K562 (cell line): ENCODE results near the gene ANO2. TPM values are rescaled to one million over a fixed set of nuclear protein-coding genes. Genes with fewer than 3 reads are reported as not detected.

Source experiments
- ATAC-seq: fragments of 200-7000 bp; cut with Tn5 transposase; 3 replicates; pipeline ENCODE4 v1.9.1; 2020; ENCODE audit warnings: moderate library complexity
- BruUV-seq: library from RNA; stranded (reverse); fragments of 400-500 nt; replicated peaks from 2 replicates; lab custom pipeline; 2021; lab: Mats Ljungman, UMichigan
- CTCF ChIA-PET: fragments of 300-600 bp; formaldehyde crosslinking; extraction: SDS; loops from one replicate; lab custom pipeline; 2021; ENCODE audit warnings: low intra/inter-chr PET ratio; lab: Yijun Ruan, JAX
- POLR2A ChIA-PET: fragments of 300-600, 350-650 bp; sonication (Branson Sonifier 250); formaldehyde crosslinking; extraction: SDS; loops from one replicate; lab custom pipeline; 2021; ENCODE audit warnings: antibody characterized with exemption, inconsistent platforms; lab: Yijun Ruan, JAX
- DNase-seq, 4 experiments: peaks; one replicate each; pipeline versions ENCODE4 v3.0.0 to v3.0.0-alpha.2; 2011 to 2018; ENCODE audit warnings: low spot score in 3 of 4, mixed read lengths in 3 of 4; ENCODE audit errors: extremely low read depth in 1 of 4
- FAIRE-seq: peaks from 2 replicates; lab custom pipeline; 2011; peaks lifted over from hg19 to GRCh38; lab: Jason Lieb, UNC
- H2AFZ ChIP-seq: 2 replicates; pipeline ENCODE4 v1.6.0; 2011; ENCODE audit warnings: low read depth, low read length, control low read depth, inconsistent platforms
- H3K27ac ChIP-seq: fragments of 200-600 bp; 3 replicates; pipeline ENCODE4 v1.8.0; 2011; ENCODE audit warnings: low read depth, mild to moderate bottlenecking, control low read depth, inconsistent platforms, low read length, moderate library complexity, mixed read lengths; ENCODE audit errors: extremely low read depth
- H3K27me3 ChIP-seq, 2 experiments: fragments of 300-600 bp in 1 of 2; 2 replicates in 1 of 2; 3 replicates in 1 of 2; pipeline versions ENCODE4 v1.6.0 to v1.8.0; 2011; ENCODE audit warnings: inconsistent platforms in 2 of 2, low read length in 2 of 2, mild to moderate bottlenecking in 1 of 2, mixed read lengths in 1 of 2, moderate library complexity in 1 of 2; ENCODE audit not compliant: control insufficient read depth in 2 of 2, insufficient read depth in 2 of 2
- H3K36me3 ChIP-seq: fragments of 300-600 bp; 3 replicates; pipeline ENCODE4 v1.8.0; 2011; ENCODE audit warnings: mild to moderate bottlenecking, low read length, inconsistent platforms; ENCODE audit not compliant: control insufficient read depth, insufficient read depth
- H3K4me1 ChIP-seq, 2 experiments: fragments of 200-600 bp in 1 of 2; replicated peaks in 1 of 2; 2 replicates in 1 of 2; 3 replicates in 1 of 2; pipeline versions ENCODE4 v1.5.1 to v1.8.0; 2011; ENCODE audit warnings: inconsistent platforms in 2 of 2, low read length in 2 of 2, mild to moderate bottlenecking in 1 of 2, mixed read lengths in 1 of 2, moderate library complexity in 1 of 2; ENCODE audit not compliant: control insufficient read depth in 2 of 2, insufficient read depth in 2 of 2
- H3K4me2 ChIP-seq: 2 replicates; pipeline ENCODE4 v1.6.1; 2011; ENCODE audit warnings: low read length, control low read depth, inconsistent platforms, mixed read lengths; ENCODE audit not compliant: insufficient read depth
- H3K4me3 ChIP-seq: fragments of 200-600 bp; sonication (generic), shearing (Covaris generic); 2 replicates; pipeline ENCODE4 v1.5.1; 2016; ENCODE audit warnings: control low read depth, inconsistent platforms
- H3K79me2 ChIP-seq: fragments of 200-600 bp; 3 replicates; pipeline ENCODE4 v1.8.0; 2011; ENCODE audit warnings: low read length, inconsistent platforms; ENCODE audit not compliant: control insufficient read depth, insufficient read depth
- H3K9ac ChIP-seq, 2 experiments: 2 replicates each; pipeline versions ENCODE4 v1.6.0 to v1.6.1; 2011; ENCODE audit warnings: low read depth in 2 of 2, low read length in 2 of 2, control low read depth in 1 of 2, inconsistent platforms in 1 of 2, mild to moderate bottlenecking in 1 of 2, mixed read lengths in 1 of 2; ENCODE audit not compliant: insufficient read depth in 1 of 2
- H3K9me1 ChIP-seq: one replicate; pipeline ENCODE4 v1.6.0; 2011; ENCODE audit warnings: inconsistent platforms, mild to moderate bottlenecking, low read length, moderate library complexity; ENCODE audit not compliant: control insufficient read depth, insufficient read depth
- H3K9me3 ChIP-seq: replicated peaks from 2 replicates; pipeline ENCODE4 v1.5.1; 2011; ENCODE audit warnings: low read depth, low read length, inconsistent platforms; ENCODE audit not compliant: control insufficient read depth, insufficient read depth
- H4K20me1 ChIP-seq: replicated peaks from 2 replicates; pipeline ENCODE4 v1.6.1; 2011; ENCODE audit warnings: low read length, inconsistent platforms, mixed read lengths; ENCODE audit not compliant: control insufficient read depth, insufficient read depth
- BMI1 ChIP-seq: fragments of 150-350 bp; IDR thresholded peaks from 2 replicates; pipeline ENCODE4 v1.6.1; 2014; ENCODE audit warnings: low read length
- DMBX1 ChIP-seq: fragments of 250-450 bp; sonication (Bioruptor Pico); IDR thresholded peaks from 2 replicates; pipeline ENCODE4 v1.8.0; 2022; ENCODE audit warnings: inconsistent platforms, mild to moderate bottlenecking, moderate library complexity, borderline replicate concordance
- ESRRA ChIP-seq: fragments of 450-650 bp; IDR thresholded peaks from 2 replicates; pipeline ENCODE4 v1.6.1; 2014; ENCODE audit warnings: low read depth, mild to moderate bottlenecking, moderate library complexity, borderline replicate concordance
- ETV1 ChIP-seq: fragments of 450-650 bp; conservative IDR thresholded peaks from 2 replicates; pipeline ENCODE4 v1.6.1; 2016; ENCODE audit warnings: missing genetic modification characterization, control low read depth, low read depth, missing compliant biosample characterization
- HINFP ChIP-seq: fragments of 450-650 bp; conservative IDR thresholded peaks from 2 replicates; pipeline ENCODE4 v1.6.1; 2016; ENCODE audit warnings: missing genetic modification characterization, low read depth, mild to moderate bottlenecking, control low read depth, missing compliant biosample characterization
- HLTF ChIP-seq: fragments of 450-650 bp; IDR thresholded peaks from 2 replicates; pipeline ENCODE4 v1.6.1; 2016
- HNRNPL ChIP-seq: fragments of 200-400 bp; formaldehyde crosslinking; IDR thresholded peaks from 2 replicates; pipeline ENCODE4 v1.6.1; 2017; ENCODE audit warnings: low read depth, mild to moderate bottlenecking, low read length
- MAFF ChIP-seq: IDR thresholded peaks from 2 replicates; pipeline ENCODE4 v1.6.1; 2012; ENCODE audit warnings: low read length, improper control_type of control experiment
- NCOA1 ChIP-seq: fragments of 450-650 bp; IDR thresholded peaks from 2 replicates; pipeline ENCODE4 v1.6.1; 2016; ENCODE audit warnings: low read depth
- NFXL1 ChIP-seq: fragments of 450-650 bp; formaldehyde crosslinking; IDR thresholded peaks from 2 replicates; pipeline ENCODE4 v1.4.0; 2021; ENCODE audit warnings: mild to moderate bottlenecking
- ZNF561 ChIP-seq: fragments of 450-650 bp; formaldehyde crosslinking; conservative IDR thresholded peaks from 2 replicates; pipeline ENCODE4 v1.4.0; 2020; ENCODE audit warnings: mild to moderate bottlenecking, moderate library complexity
- WGBS: fragments of 100-300 bp; shearing (Covaris generic); methylation state at CpG from one replicate; pipeline ENCODE4 v1.1.6; 2016; ENCODE audit warnings: low coverage, mixed read lengths; ENCODE audit not compliant: insufficient coverage; ENCODE audit errors: missing lambda C conversion rate; 5-methylcytosine and 5-hydroxymethylcytosine counted together
- in situ Hi-C: fragments of 300-500 bp; cut with MboI; formaldehyde crosslinking; loops from 4 replicates; pipeline ENCODE4 v1.15.0; 2018; ENCODE audit warnings: inconsistent platforms, mixed read lengths
- intact Hi-C: fragments of 100-400 bp; cut with micrococcal nuclease; formaldehyde crosslinking; loops from 2 replicates; pipeline ENCODE4 v1.14.2; 2022
- polyA plus RNA-seq, 8 experiments: library from polyadenylated mRNA; depleted of rRNA in 4 of 8; stranded (reverse) in 5 of 8; unstranded in 3 of 8; fragments of >200 nt; fragmentation: Nextera tagmentation in 2 of 8; fragmentation: Illumina TruSeq in 1 of 8; extraction: Ambion mirVana in 2 of 8; extraction: Trizol in 1 of 8; gene quantifications; 2 replicates each; pipeline versions ENCODE4 v1.2.1 to v1.2.3, GENCODE V29; 2011 to 2014; ENCODE audit warnings: inconsistent platforms in 1 of 8, missing spikeins in 1 of 8
- total RNA-seq, 7 experiments: library from RNA; depleted of rRNA in 6 of 7; stranded (reverse); fragments of >200 nt in 6 of 7; fragmentation: Illumina TruSeq in 2 of 7; extraction: Trizol in 2 of 7; gene quantifications; 2 replicates each; pipeline versions ENCODE4 v1.2.1 to v1.2.3, GENCODE V29; 2011 to 2021; ENCODE audit warnings: low replicate concordance in 1 of 7
- TF ChIP-seq, protein P1 (sequence below): sonication (generic); formaldehyde crosslinking; IDR thresholded peaks from 2 replicates; pipeline ENCODE4 v1.8.1; 2023; ENCODE audit warnings: missing genetic modification reagents, mild to moderate bottlenecking, borderline replicate concordance
- TF ChIP-seq, protein P2 (sequence below): fragments of 450-650 bp; conservative IDR thresholded peaks from 2 replicates; pipeline ENCODE4 v1.6.1; 2016; ENCODE audit warnings: missing genetic modification characterization, low read depth, mild to moderate bottlenecking, missing compliant biosample characterization, moderate library complexity
- TF ChIP-seq, protein P3 (sequence below): fragments of 250-450 bp; sonication (Bioruptor Pico); IDR thresholded peaks from 2 replicates; pipeline ENCODE4 v1.8.0; 2022; ENCODE audit warnings: inconsistent platforms

Gene ANO2
- total and polyA plus RNA-seq, 9 of the 15 experiments (the other 6 are each of a cell fraction or from before 2014, with no cell fraction given), result 0.64 TPM; not detected in 8

DNA sequence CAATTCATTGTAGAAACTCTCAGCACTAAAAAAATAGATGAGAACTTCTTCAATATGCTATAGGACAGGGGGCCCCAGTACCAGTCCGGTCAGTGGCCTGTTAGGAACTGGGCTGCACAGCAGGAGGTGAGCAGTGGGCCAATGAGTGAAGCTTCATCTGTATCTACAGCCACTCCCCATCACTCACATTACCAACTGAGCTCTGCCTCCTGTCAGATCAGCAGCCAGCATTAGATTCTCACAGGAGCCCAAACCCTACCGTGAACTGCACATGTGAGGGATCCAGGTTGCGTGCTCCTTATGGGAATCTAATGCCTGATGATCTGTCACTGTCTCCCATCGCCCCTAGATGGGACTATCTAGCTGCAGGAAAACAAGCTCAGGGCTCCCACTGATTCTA, 15.7 kb upstream of the ANO2 start:
- no TSS peak for BruUV-seq
- POLR2A ChIA-PET, result no interaction called here
- H3K4me1 ChIP-seq, result no peaks in the 10 kb centered on the region
- in situ Hi-C loops (no loop called here), intact Hi-C loops (no loop called here)
- no peak for ATAC-seq
- CTCF ChIA-PET, result no interaction called here
- no peaks in the 10 kb centered on the region for H3K79me2 ChIP-seq
- no peak for FAIRE-seq
- H3K9me3 ChIP-seq, result no peaks in the 10 kb centered on the region
- H4K20me1 ChIP-seq, result no peaks in the 10 kb centered on the region
- no peak overlapping the region for H2AFZ ChIP-seq
- WGBS, result 0% methylated on average over 4 of the region's 4 CpGs
- DNase-seq, result no peak
- no peaks in the 10 kb centered on the region for H3K9me1 ChIP-seq
- no peaks in the 10 kb centered on the region for H3K36me3 ChIP-seq
- H3K4me3 ChIP-seq, result no peak overlapping the region
- H3K27ac ChIP-seq, result no peak overlapping the region
- no peak overlapping the region for H3K9ac ChIP-seq
- peaks cover 0 to 12% of the 10 kb centered on the region in 2 experiments; a peak in 2 of 5 replicates for H3K27me3 ChIP-seq
- no peak overlapping the region for H3K4me2 ChIP-seq
- no peak for TF ChIP-seq NCOA1
- TF ChIP-seq BMI1, result no peak
- no peak for TF ChIP-seq MAFF
- TF ChIP-seq, protein P1, sequence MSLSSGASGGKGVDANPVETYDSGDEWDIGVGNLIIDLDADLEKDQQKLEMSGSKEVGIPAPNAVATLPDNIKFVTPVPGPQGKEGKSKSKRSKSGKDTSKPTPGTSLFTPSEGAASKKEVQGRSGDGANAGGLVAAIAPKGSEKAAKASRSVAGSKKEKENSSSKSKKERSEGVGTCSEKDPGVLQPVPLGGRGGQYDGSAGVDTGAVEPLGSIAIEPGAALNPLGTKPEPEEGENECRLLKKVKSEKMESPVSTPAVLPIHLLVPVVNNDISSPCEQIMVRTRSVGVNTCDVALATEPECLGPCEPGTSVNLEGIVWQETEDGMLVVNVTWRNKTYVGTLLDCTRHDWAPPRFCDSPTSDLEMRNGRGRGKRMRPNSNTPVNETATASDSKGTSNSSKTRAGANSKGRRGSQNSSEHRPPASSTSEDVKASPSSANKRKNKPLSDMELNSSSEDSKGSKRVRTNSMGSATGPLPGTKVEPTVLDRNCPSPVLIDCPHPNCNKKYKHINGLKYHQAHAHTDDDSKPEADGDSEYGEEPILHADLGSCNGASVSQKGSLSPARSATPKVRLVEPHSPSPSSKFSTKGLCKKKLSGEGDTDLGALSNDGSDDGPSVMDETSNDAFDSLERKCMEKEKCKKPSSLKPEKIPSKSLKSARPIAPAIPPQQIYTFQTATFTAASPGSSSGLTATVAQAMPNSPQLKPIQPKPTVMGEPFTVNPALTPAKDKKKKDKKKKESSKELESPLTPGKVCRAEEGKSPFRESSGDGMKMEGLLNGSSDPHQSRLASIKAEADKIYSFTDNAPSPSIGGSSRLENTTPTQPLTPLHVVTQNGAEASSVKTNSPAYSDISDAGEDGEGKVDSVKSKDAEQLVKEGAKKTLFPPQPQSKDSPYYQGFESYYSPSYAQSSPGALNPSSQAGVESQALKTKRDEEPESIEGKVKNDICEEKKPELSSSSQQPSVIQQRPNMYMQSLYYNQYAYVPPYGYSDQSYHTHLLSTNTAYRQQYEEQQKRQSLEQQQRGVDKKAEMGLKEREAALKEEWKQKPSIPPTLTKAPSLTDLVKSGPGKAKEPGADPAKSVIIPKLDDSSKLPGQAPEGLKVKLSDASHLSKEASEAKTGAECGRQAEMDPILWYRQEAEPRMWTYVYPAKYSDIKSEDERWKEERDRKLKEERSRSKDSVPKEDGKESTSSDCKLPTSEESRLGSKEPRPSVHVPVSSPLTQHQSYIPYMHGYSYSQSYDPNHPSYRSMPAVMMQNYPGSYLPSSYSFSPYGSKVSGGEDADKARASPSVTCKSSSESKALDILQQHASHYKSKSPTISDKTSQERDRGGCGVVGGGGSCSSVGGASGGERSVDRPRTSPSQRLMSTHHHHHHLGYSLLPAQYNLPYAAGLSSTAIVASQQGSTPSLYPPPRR (CRISPR knock-in tag), result no peak
- TF ChIP-seq, protein P2, sequence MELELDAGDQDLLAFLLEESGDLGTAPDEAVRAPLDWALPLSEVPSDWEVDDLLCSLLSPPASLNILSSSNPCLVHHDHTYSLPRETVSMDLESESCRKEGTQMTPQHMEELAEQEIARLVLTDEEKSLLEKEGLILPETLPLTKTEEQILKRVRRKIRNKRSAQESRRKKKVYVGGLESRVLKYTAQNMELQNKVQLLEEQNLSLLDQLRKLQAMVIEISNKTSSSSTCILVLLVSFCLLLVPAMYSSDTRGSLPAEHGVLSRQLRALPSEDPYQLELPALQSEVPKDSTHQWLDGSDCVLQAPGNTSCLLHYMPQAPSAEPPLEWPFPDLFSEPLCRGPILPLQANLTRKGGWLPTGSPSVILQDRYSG (tag), result no peak
- TF ChIP-seq HLTF, result no peak
- no peak for TF ChIP-seq HNRNPL
- no peak for TF ChIP-seq DMBX1
- no peak for TF ChIP-seq ZNF561 (CRISPR knock-in tag)
- no peak for TF ChIP-seq NFXL1 (CRISPR knock-in tag)
- no peak for TF ChIP-seq ETV1 (tag)
- no peak for TF ChIP-seq ESRRA
- TF ChIP-seq, protein P3, sequence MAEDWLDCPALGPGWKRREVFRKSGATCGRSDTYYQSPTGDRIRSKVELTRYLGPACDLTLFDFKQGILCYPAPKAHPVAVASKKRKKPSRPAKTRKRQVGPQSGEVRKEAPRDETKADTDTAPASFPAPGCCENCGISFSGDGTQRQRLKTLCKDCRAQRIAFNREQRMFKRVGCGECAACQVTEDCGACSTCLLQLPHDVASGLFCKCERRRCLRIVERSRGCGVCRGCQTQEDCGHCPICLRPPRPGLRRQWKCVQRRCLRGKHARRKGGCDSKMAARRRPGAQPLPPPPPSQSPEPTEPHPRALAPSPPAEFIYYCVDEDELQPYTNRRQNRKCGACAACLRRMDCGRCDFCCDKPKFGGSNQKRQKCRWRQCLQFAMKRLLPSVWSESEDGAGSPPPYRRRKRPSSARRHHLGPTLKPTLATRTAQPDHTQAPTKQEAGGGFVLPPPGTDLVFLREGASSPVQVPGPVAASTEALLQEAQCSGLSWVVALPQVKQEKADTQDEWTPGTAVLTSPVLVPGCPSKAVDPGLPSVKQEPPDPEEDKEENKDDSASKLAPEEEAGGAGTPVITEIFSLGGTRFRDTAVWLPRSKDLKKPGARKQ, result no peak
- TF ChIP-seq HINFP, result no peak
